SU-DHL-6 (cell line): ENCODE data around the gene OR5AU1.

Experiments used
- CTCF ChIP-seq: fragments of 200-600 bp; sonication (generic); IDR thresholded peaks from one replicate; pipeline ENCODE4 v1.5.1; 2017; ENCODE audit warnings: antibody characterized with exemption, mild to moderate bottlenecking, low read length, moderate library complexity; ENCODE audit not compliant: insufficient read depth, poor library complexity, severe bottlenecking
- EZH2phosphoT487 ChIP-seq: fragments of 200-600 bp; sonication (generic), shearing (Covaris generic); conservative IDR thresholded peaks from 2 replicates; pipeline ENCODE4 v1.6.1; 2018; ENCODE audit warnings: mild to moderate bottlenecking, antibody characterized with exemption, low read length, moderate library complexity, mixed read lengths

- no peak for TF ChIP-seq CTCF
- TF ChIP-seq EZH2phosphoT487 = no peak
Measured at GRCh38 chr14:21162081-21162480, 6.2 kb upstream of the OR5AU1 start.
